HepG2 (cell line): ENCODE measurements around the gene SPATA33. TPM values are rescaled to one million over a fixed set of nuclear protein-coding genes. Genes with fewer than 3 reads are reported as not detected.

ENCODE experiments used
- ATAC-seq: fragments of 200-7000 bp; cut with Tn5 transposase; 3 replicates; pipeline ENCODE4 v1.9.1; 2020; ENCODE audit warnings: mild to moderate bottlenecking, moderate library complexity
- BruUV-seq: library from RNA; stranded (reverse); fragments of 400-500 nt; replicated peaks from 2 replicates; lab custom pipeline; 2021; lab: Mats Ljungman, UMichigan
- CTCF ChIA-PET: fragments of 300-600 bp; formaldehyde crosslinking; extraction: SDS; loops from one replicate; lab custom pipeline; 2021; ENCODE audit warnings: low total read pairs, inconsistent platforms, low intra/inter-chr PET ratio; lab: Yijun Ruan, JAX
- POLR2A ChIA-PET: fragments of 350-600 bp; sonication (Branson Sonifier 250); formaldehyde crosslinking; loops from one replicate; lab custom pipeline; 2020; ENCODE audit warnings: antibody characterized with exemption, inconsistent platforms; lab: Yijun Ruan, JAX
- DNase-seq: peaks from one replicate; pipeline ENCODE4 v3.0.0-alpha.2; 2015; ENCODE audit warnings: low spot score
- FAIRE-seq: peaks from 3 replicates; lab custom pipeline; 2011; peaks lifted over from hg19 to GRCh38; lab: Jason Lieb, UNC
- H2AFZ ChIP-seq: one replicate; pipeline ENCODE4 v1.6.1; 2011; ENCODE audit warnings: low read length, inconsistent platforms
- H3K27ac ChIP-seq: fragments of 300-600 bp; 3 replicates; pipeline ENCODE4 v1.8.0; 2011; ENCODE audit warnings: mixed run types, mild to moderate bottlenecking, mixed read lengths, low read length, inconsistent platforms; ENCODE audit not compliant: insufficient read depth; ENCODE audit errors: extremely low read length
- H3K27me3 ChIP-seq, 2 experiments: fragments of 200-600 bp in 1 of 2; 2 replicates in 1 of 2; 3 replicates in 1 of 2; pipeline versions ENCODE4 v1.6.0 to v1.8.0; 2011; ENCODE audit warnings: low read length in 2 of 2, mild to moderate bottlenecking in 2 of 2, moderate library complexity in 2 of 2, inconsistent platforms in 1 of 2; ENCODE audit not compliant: insufficient read depth in 2 of 2, control insufficient read depth in 1 of 2
- H3K36me3 ChIP-seq, 2 experiments: fragments of 200-600 bp in 1 of 2; replicated peaks in 1 of 2; 2 replicates in 1 of 2; 3 replicates in 1 of 2; pipeline versions ENCODE4 v1.5.1 to v1.8.0; 2011; ENCODE audit warnings: low read length in 2 of 2, inconsistent platforms in 1 of 2; ENCODE audit not compliant: insufficient read depth in 2 of 2, control insufficient read depth in 1 of 2
- H3K4me1 ChIP-seq: 2 replicates; pipeline ENCODE4 v1.5.1; 2012; ENCODE audit warnings: low read length, inconsistent platforms; ENCODE audit not compliant: insufficient read depth
- H3K4me2 ChIP-seq: 2 replicates; pipeline ENCODE4 v1.6.0; 2011; ENCODE audit warnings: low read depth, low read length, inconsistent platforms
- H3K4me3 ChIP-seq, 3 experiments: fragments of 200-600 bp in 1 of 3; sonication (generic), shearing (Covaris generic) in 1 of 3; replicated peaks in 1 of 3; 2 replicates each; pipeline ENCODE4 v1.5.1; 2011 to 2016; ENCODE audit warnings: low read length in 3 of 3, inconsistent platforms in 2 of 3, low read depth in 2 of 3, mild to moderate bottlenecking in 2 of 3, control low read depth in 1 of 3, mixed read lengths in 1 of 3; ENCODE audit not compliant: insufficient read depth in 1 of 3
- H3K79me2 ChIP-seq: one replicate; pipeline ENCODE4 v1.6.1; 2011; ENCODE audit warnings: low read length, inconsistent platforms; ENCODE audit not compliant: insufficient read depth
- H3K9ac ChIP-seq: 2 replicates; pipeline ENCODE4 v1.6.0; 2011; ENCODE audit warnings: mild to moderate bottlenecking, low read depth, low read length, inconsistent platforms; ENCODE audit not compliant: insufficient read depth
- H3K9me3 ChIP-seq: 2 replicates; pipeline ENCODE4 v1.5.1; 2012; ENCODE audit warnings: mild to moderate bottlenecking, low read length
- H4K20me1 ChIP-seq: 2 replicates; pipeline ENCODE4 v1.6.0; 2011; ENCODE audit warnings: inconsistent platforms, mild to moderate bottlenecking, low read length, moderate library complexity; ENCODE audit not compliant: insufficient read depth
- ARNT2 ChIP-seq: sonication (generic); formaldehyde crosslinking; IDR thresholded peaks from 2 replicates; pipeline ENCODE4 v1.8.0; 2022; ENCODE audit warnings: mild to moderate bottlenecking, low read depth, missing genetic modification reagents, moderate library complexity
- CREB1 ChIP-seq, 2 experiments: fragments of 450-650 bp in 1 of 2; IDR thresholded peaks; 2 replicates each; pipeline ENCODE4 v1.6.1; 2016 to 2017; ENCODE audit warnings: control low read depth in 1 of 2, mild to moderate bottlenecking in 1 of 2, missing compliant biosample characterization in 1 of 2, missing genetic modification characterization in 1 of 2
- ESRRA ChIP-seq: sonication (generic); formaldehyde crosslinking; IDR thresholded peaks from 2 replicates; pipeline ENCODE4 v1.5.1; 2020; ENCODE audit warnings: mild to moderate bottlenecking, low read depth, missing genetic modification reagents
- HNRNPK ChIP-seq: fragments of 200-400 bp; formaldehyde crosslinking; IDR thresholded peaks from 2 replicates; pipeline ENCODE4 v1.6.1; 2018; ENCODE audit warnings: low read length, low read depth, moderate library complexity, mild to moderate bottlenecking; ENCODE audit not compliant: poor library complexity, severe bottlenecking
- NBN ChIP-seq: fragments of 450-650 bp; conservative IDR thresholded peaks from 2 replicates; pipeline ENCODE4 v1.6.1; 2017
- NFE2 ChIP-seq: sonication (generic); formaldehyde crosslinking; IDR thresholded peaks from 2 replicates; pipeline ENCODE4 v1.4.0; 2020; ENCODE audit warnings: missing genetic modification reagents
- PITX1 ChIP-seq: sonication (generic); formaldehyde crosslinking; IDR thresholded peaks from 2 replicates; pipeline ENCODE4 v1.5.1; 2020; ENCODE audit warnings: mild to moderate bottlenecking, missing genetic modification reagents
- RCOR2 ChIP-seq: IDR thresholded peaks from 2 replicates; pipeline ENCODE4 v1.6.1; 2016; ENCODE audit warnings: missing biosample characterization, missing genetic modification reagents
- SNAPC2 ChIP-seq: sonication (generic); formaldehyde crosslinking; IDR thresholded peaks from 2 replicates; pipeline ENCODE4 v1.8.1; 2022; ENCODE audit warnings: mild to moderate bottlenecking, missing genetic modification reagents
- SP1 ChIP-seq, 2 experiments: fragments of 450-650 bp in 1 of 2; sonication (generic) in 1 of 2; formaldehyde crosslinking in 1 of 2; IDR thresholded peaks; 2 replicates each; pipeline versions ENCODE4 v1.4.0 to v1.6.1; 2016 to 2020; ENCODE audit warnings: missing genetic modification reagents in 1 of 2
- SUZ12 ChIP-seq: fragments of 150-350 bp; IDR thresholded peaks from 2 replicates; pipeline ENCODE4 v1.6.1; 2014; ENCODE audit warnings: low read depth, low read length
- ZFAT ChIP-seq: sonication (generic); formaldehyde crosslinking; conservative IDR thresholded peaks from 2 replicates; pipeline ENCODE4 v1.8.1; 2023; ENCODE audit warnings: missing genetic modification reagents, inconsistent platforms
- ZNF143 ChIP-seq: sonication (generic); formaldehyde crosslinking; IDR thresholded peaks from 2 replicates; pipeline ENCODE4 v1.4.0; 2020; ENCODE audit warnings: missing genetic modification reagents
- ZNF17 ChIP-seq: sonication (generic); formaldehyde crosslinking; IDR thresholded peaks from 2 replicates; pipeline ENCODE4 v1.5.0; 2020; ENCODE audit warnings: mild to moderate bottlenecking, missing genetic modification reagents
- ZNF30 ChIP-seq: sonication (generic); formaldehyde crosslinking; IDR thresholded peaks from 2 replicates; pipeline ENCODE4 v1.5.0; 2020; ENCODE audit warnings: mild to moderate bottlenecking, missing genetic modification reagents
- ZNF562 ChIP-seq: sonication (generic); formaldehyde crosslinking; IDR thresholded peaks from 2 replicates; pipeline ENCODE4 v1.8.0; 2022; ENCODE audit warnings: missing genetic modification reagents, borderline replicate concordance
- ZNF615 ChIP-seq: sonication (generic); formaldehyde crosslinking; IDR thresholded peaks from 2 replicates; pipeline ENCODE4 v1.5.0; 2020; ENCODE audit warnings: mild to moderate bottlenecking, missing genetic modification reagents, borderline replicate concordance
- ZNF850 ChIP-seq: sonication (generic); formaldehyde crosslinking; conservative IDR thresholded peaks from 2 replicates; pipeline ENCODE4 v1.9.0; 2021; ENCODE audit warnings: mild to moderate bottlenecking, missing genetic modification reagents
- WGBS: methylation state at CpG from one replicate; pipeline ENCODE4 v1.1.6; 2017; ENCODE audit warnings: low lambda C conversion rate; 5-methylcytosine and 5-hydroxymethylcytosine counted together
- in situ Hi-C: cut with HindIII; loops from 2 replicates; pipeline ENCODE4 v1.10.0; 2017; ENCODE audit warnings: low pct_unique_long_range_greater_than_20kb; ENCODE audit not compliant: extremely low pct_ligation_motif_present
- intact Hi-C: fragments of 100-400 bp; cut with micrococcal nuclease; formaldehyde crosslinking; loops from one replicate; pipeline ENCODE4 v1.10.0; 2022; ENCODE audit not compliant: unreplicated experiment
- polyA plus RNA-seq, 8 experiments: library from polyadenylated mRNA; depleted of rRNA in 3 of 8; stranded (reverse) in 7 of 8; unstranded in 1 of 8; fragments of >200 nt; fragmentation: Illumina TruSeq in 4 of 8; extraction: Trizol in 4 of 8; gene quantifications; 2 replicates each; pipeline versions ENCODE4 v1.2.1 to v1.2.3, GENCODE V29; 2011 to 2016; ENCODE audit warnings: low read depth in 4 of 8, missing spikeins in 1 of 8, mixed read lengths in 1 of 8; ENCODE audit not compliant: insufficient read depth in 1 of 8
- total RNA-seq, 5 experiments: library from RNA; depleted of rRNA; stranded (reverse); fragments of >200 nt; fragmentation: Illumina TruSeq; extraction: Trizol; gene quantifications; 2 replicates each; pipeline ENCODE4 v1.2.3, GENCODE V29; 2016; ENCODE audit warnings: low read depth in 1 of 5
- TF ChIP-seq, protein P1 (sequence below): sonication (generic); formaldehyde crosslinking; conservative IDR thresholded peaks from 2 replicates; pipeline ENCODE4 v1.4.0; 2020; ENCODE audit warnings: missing genetic modification reagents
- TF ChIP-seq, protein P2 (sequence below): sonication (generic); formaldehyde crosslinking; IDR thresholded peaks from 2 replicates; pipeline ENCODE4 v1.8.0; 2022; ENCODE audit warnings: mild to moderate bottlenecking, missing genetic modification reagents, moderate library complexity

The SPATA33 gene
- total and polyA plus RNA-seq, 2 of the 13 experiments (the other 11 are each of a cell fraction or from before 2014, with no cell fraction given) = 5.7 to 11.0 TPM

DNA sequence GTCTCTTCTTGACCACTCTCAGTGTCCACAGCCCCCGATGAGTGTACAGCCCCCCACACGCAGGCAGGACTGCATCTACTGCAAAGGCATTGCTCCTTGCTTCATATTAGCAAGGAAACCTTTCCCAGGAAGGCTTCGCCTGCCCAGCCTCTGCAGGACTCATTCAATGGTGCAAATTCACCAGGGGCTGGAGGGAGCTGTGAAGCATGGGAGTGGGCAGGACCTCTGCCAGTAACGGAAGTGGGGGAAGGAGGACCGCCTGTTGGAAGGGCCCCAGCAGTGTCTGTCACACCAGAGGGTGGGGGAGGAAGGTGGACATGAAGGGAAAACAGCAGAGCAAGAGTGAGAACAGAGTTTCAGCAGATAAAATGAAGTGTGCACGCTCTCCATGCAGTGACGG, 2.5 kb downstream of the SPATA33 start:
- POLR2A ChIA-PET = interaction anchor here (1.0 kb wide), 1 partner anchor 27 kb away, joined by 3 read pairs; the partner anchor contains the start of gene CDK10
- FAIRE-seq (no peak), DNase-seq (no peak), ATAC-seq (no peak)
- 95% methylated on average over 7 of the region's 7 CpGs for WGBS
- Histone ChIP-seq H4K20me1 (no peaks in the 10 kb centered on the region), H3K4me3 (no peak overlapping the region), H3K36me3 (peaks cover 11 to 33% of the 10 kb centered on the region in 2 experiments), H3K9ac (no peak overlapping the region), H3K27ac (no peak overlapping the region), H3K4me1 (peaks cover 34% of the 10 kb centered on the region), H2AFZ (no peak overlapping the region), H3K79me2 (peaks cover 36% of the 10 kb centered on the region), H3K9me3 (no peaks in the 10 kb centered on the region), H3K27me3 (no peaks in the 10 kb centered on the region; a peak in 1 of 5 replicates), H3K4me2 (no peak overlapping the region)
- no peak for TF ChIP-seq NBN
- no peak for TF ChIP-seq ZNF30 (CRISPR knock-in tag)
- TF ChIP-seq PITX1 (CRISPR knock-in tag) = no peak
- TF ChIP-seq CREB1 (IDR thresholded peaks at IDR 0.05) = no peak
- TF ChIP-seq CREB1 (CRISPR knock-in tag; IDR thresholded peaks at IDR 0.05) = no peak
- no peak for TF ChIP-seq ZNF143
- TF ChIP-seq NFE2 = no peak
- no peak for TF ChIP-seq ZNF615 (CRISPR knock-in tag)
- TF ChIP-seq ZNF17 = no peak
- no peak for TF ChIP-seq SUZ12
- TF ChIP-seq ZNF850 (CRISPR knock-in tag) = no peak
- no peak for TF ChIP-seq HNRNPK
- TF ChIP-seq ZFAT (CRISPR knock-in tag) = no peak
- no peak for TF ChIP-seq ESRRA (CRISPR knock-in tag)
- no peak for TF ChIP-seq RCOR2 (CRISPR knock-in tag)
- TF ChIP-seq SP1 (IDR thresholded peaks at IDR 0.05) = no peak
- TF ChIP-seq SP1 (CRISPR knock-in tag; IDR thresholded peaks at IDR 0.05) = no peak
- TF ChIP-seq ZNF562 = no peak
- no peak for TF ChIP-seq ARNT2
- TF ChIP-seq, protein P1, sequence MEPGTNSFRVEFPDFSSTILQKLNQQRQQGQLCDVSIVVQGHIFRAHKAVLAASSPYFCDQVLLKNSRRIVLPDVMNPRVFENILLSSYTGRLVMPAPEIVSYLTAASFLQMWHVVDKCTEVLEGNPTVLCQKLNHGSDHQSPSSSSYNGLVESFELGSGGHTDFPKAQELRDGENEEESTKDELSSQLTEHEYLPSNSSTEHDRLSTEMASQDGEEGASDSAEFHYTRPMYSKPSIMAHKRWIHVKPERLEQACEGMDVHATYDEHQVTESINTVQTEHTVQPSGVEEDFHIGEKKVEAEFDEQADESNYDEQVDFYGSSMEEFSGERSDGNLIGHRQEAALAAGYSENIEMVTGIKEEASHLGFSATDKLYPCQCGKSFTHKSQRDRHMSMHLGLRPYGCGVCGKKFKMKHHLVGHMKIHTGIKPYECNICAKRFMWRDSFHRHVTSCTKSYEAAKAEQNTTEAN (CRISPR knock-in tag) = no peak
- TF ChIP-seq, protein P2, sequence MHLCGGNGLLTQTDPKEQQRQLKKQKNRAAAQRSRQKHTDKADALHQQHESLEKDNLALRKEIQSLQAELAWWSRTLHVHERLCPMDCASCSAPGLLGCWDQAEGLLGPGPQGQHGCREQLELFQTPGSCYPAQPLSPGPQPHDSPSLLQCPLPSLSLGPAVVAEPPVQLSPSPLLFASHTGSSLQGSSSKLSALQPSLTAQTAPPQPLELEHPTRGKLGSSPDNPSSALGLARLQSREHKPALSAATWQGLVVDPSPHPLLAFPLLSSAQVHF (CRISPR knock-in tag) = no peak
- no peak for TF ChIP-seq SNAPC2
- CTCF ChIA-PET = no interaction called here
- intact Hi-C loops = no loop called here
- in situ Hi-C loops = no loop called here
- BruUV-seq = no TSS peak
